Measurements from ENCODE around the gene KPTN.

Gene KPTN

GRCh38 chr19:47497050-47497766, 13.2 kb upstream of the KPTN start:
- Histone ChIP-seq H3K36me3 (peaks cover 80% of the 10 kb centered on the region), H3K4me3 (ENCODE audit: low read depth, low read length) (no peak overlapping the region), H3K9me3 (ENCODE audit: severe bottlenecking) (no peaks in the 10 kb centered on the region), H3K27ac (peak overlapping the region; percentile 75), H3K27me3 (ENCODE audit: insufficient read depth, low read depth, severe bottlenecking) (no peaks in the 10 kb centered on the region)
- TF ChIP-seq CTCF (IDR thresholded peaks at IDR 0.05; ENCODE audit: low read depth, low read length) = no peak
- DNase-seq = peak; percentile 81

- H3K36me3 ChIP-seq = peaks cover 82% of the 10 kb centered on the region
- peak overlapping the region; percentile 75 for H3K27ac ChIP-seq
- no peaks in the 10 kb centered on the region for H3K27me3 ChIP-seq (ENCODE audit: insufficient read depth, low read depth, severe bottlenecking)
- TF ChIP-seq CTCF (IDR thresholded peaks at IDR 0.05; ENCODE audit: low read depth, low read length) = no peak
- no peaks in the 10 kb centered on the region for H3K9me3 ChIP-seq (ENCODE audit: severe bottlenecking)
- no peak overlapping the region for H3K4me3 ChIP-seq (ENCODE audit: low read depth, low read length)
- DNase-seq = no peak
Observed at GRCh38 chr19:47495478-47496372, 11.7 kb upstream of the KPTN start.

DNA sequence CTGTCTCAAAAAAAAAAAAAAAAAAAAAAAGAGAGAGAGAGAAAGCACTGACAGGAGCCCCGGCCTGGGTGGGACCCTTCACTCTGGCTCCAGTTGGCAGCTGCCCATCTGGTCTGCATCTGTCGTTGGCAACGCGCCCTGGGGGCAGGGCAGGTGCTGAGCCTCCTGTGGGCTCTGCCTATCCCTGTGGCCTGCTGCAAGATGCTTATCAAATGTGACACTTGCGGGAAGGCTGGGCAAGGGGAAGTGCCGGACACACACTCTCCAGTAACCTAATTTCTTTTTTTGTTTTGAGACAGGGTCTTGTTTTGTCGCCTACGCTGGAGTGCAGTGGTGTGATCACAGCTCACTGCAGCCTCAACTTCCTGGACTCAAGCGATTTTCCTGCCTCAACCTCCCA, 10.7 kb upstream of the KPTN start:
- no peak for TF ChIP-seq CTCF (IDR thresholded peaks at IDR 0.05; ENCODE audit: low read depth, low read length)
- no peak for DNase-seq
- Histone ChIP-seq H3K9me3 (ENCODE audit: severe bottlenecking) (no peaks in the 10 kb centered on the region), H3K27me3 (ENCODE audit: insufficient read depth, low read depth, severe bottlenecking) (no peaks in the 10 kb centered on the region), H3K27ac (peak overlapping the region; percentile 29; the same call in 1 of the 2 replicates), H3K36me3 (peaks cover 82% of the 10 kb centered on the region), H3K4me3 (ENCODE audit: low read depth, low read length) (no peak overlapping the region)

DNA sequence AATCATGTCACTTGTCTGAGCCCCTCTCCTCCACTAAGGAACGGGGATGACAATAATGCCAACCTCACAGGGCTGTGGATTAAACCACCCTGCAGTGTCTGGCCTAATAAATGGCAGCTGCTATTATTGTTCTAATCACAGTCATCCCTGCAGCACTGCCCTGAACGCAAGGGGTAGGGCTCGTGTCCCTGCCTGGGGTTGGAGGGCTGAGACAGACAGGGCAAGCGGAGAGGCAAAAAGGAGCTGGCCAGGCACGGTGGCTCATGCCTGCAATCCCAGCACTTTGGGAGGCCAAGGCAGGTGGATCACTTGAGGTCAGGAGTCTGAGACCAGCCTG, 10.2 kb upstream of the KPTN start:
- H3K27me3 ChIP-seq (ENCODE audit: insufficient read depth, low read depth, severe bottlenecking) = no peaks in the 10 kb centered on the region
- no peak overlapping the region for H3K4me3 ChIP-seq (ENCODE audit: low read depth, low read length)
- no peaks in the 10 kb centered on the region for H3K9me3 ChIP-seq (ENCODE audit: severe bottlenecking)
- H3K27ac ChIP-seq = peak overlapping the region; percentile 44
- TF ChIP-seq CTCF (IDR thresholded peaks at IDR 0.05; ENCODE audit: low read depth, low read length) = no peak
- peaks cover 82% of the 10 kb centered on the region for H3K36me3 ChIP-seq
- DNase-seq = no peak

- Histone ChIP-seq H3K27ac (peak overlapping the region; percentile 44), H3K4me3 (ENCODE audit: low read depth, low read length) (no peak overlapping the region), H3K36me3 (peaks cover 81% of the 10 kb centered on the region), H3K9me3 (ENCODE audit: severe bottlenecking) (no peaks in the 10 kb centered on the region), H3K27me3 (ENCODE audit: insufficient read depth, low read depth, severe bottlenecking) (no peaks in the 10 kb centered on the region)
- DNase-seq = no peak
- TF ChIP-seq CTCF (IDR thresholded peaks at IDR 0.05; ENCODE audit: low read depth, low read length) = no peak
Observed at GRCh38 chr19:47493378-47494210, 9.6 kb upstream of the KPTN start.

Measured in WERI-Rb-1 (cell line).